PC-3 (cell line): Measurements from ENCODE around the gene SCN7A. TPM values are rescaled to one million over a fixed set of nuclear protein-coding genes. Genes with fewer than 3 reads are reported as not detected.

Experiments
- ATAC-seq: fragments of 200-7000 bp; cut with Tn5 transposase; 2 replicates; pipeline ENCODE4 v1.9.1; 2020; ENCODE audit warnings: mild to moderate bottlenecking, moderate library complexity
- BruUV-seq: library from RNA; stranded (reverse); fragments of 400-500 nt; replicated peaks from 2 replicates; lab custom pipeline; 2021; lab: Mats Ljungman, UMichigan
- CTCF ChIA-PET: fragments of 300-600 bp; sonication (Branson Sonifier 250); formaldehyde crosslinking; loops from one replicate; lab custom pipeline; 2022; ENCODE audit warnings: antibody characterized with exemption; lab: Charles Lee
- POLR2A ChIA-PET: fragments of 300-600 bp; sonication (Branson Sonifier 250); formaldehyde crosslinking; loops from one replicate; lab custom pipeline; 2022; ENCODE audit warnings: antibody characterized with exemption; ENCODE audit not compliant: unreplicated experiment; lab: Charles Lee
- DNase-seq: peaks from one replicate; pipeline ENCODE4 v3.0.0-alpha.2; 2015
- H2AFZ ChIP-seq: fragments of 300-600 bp; sonication (generic); 2 replicates; pipeline ENCODE4 v1.6.0; 2016; ENCODE audit warnings: antibody characterized with exemption, low read length
- H3F3A ChIP-seq: fragments of 300-600 bp; sonication (generic); one replicate; pipeline ENCODE4 v1.6.0; 2017; ENCODE audit warnings: antibody characterized with exemption, low read length, control low read depth, mild to moderate bottlenecking; ENCODE audit not compliant: unreplicated experiment
- H3K27ac ChIP-seq: fragments of 300-600 bp; sonication (generic); 2 replicates; pipeline ENCODE4 v1.5.1; 2016; ENCODE audit warnings: mild to moderate bottlenecking, low read length
- H3K27me3 ChIP-seq: fragments of 300-600 bp; sonication (generic); 2 replicates; pipeline ENCODE4 v1.6.1; 2016; ENCODE audit warnings: low read length, mixed read lengths
- H3K36me3 ChIP-seq: fragments of 300-600 bp; sonication (generic); 2 replicates; pipeline ENCODE4 v1.6.1; 2016; ENCODE audit warnings: low read depth, mixed run types, low read length, mixed read lengths
- H3K4me1 ChIP-seq: fragments of 300-600 bp; sonication (generic); 2 replicates; pipeline ENCODE4 v1.5.1; 2016; ENCODE audit warnings: low read length; ENCODE audit not compliant: insufficient read depth
- H3K4me2 ChIP-seq: fragments of 300-600 bp; sonication (generic); 2 replicates; pipeline ENCODE4 v1.6.0; 2016; ENCODE audit warnings: low read length
- H3K4me3 ChIP-seq: fragments of 300-600 bp; sonication (generic); 2 replicates; pipeline ENCODE4 v1.5.1; 2016; ENCODE audit warnings: mild to moderate bottlenecking, low read length, mixed read lengths
- H3K79me2 ChIP-seq: fragments of 300-600 bp; sonication (generic); 2 replicates; pipeline ENCODE4 v1.6.1; 2017; ENCODE audit warnings: low read length, mixed read lengths
- H3K9ac ChIP-seq: fragments of 300-600 bp; sonication (generic); 2 replicates; pipeline ENCODE4 v1.6.0; 2016; ENCODE audit warnings: mild to moderate bottlenecking, low read length
- H3K9me2 ChIP-seq: fragments of 300-600 bp; sonication (generic); replicated peaks from 2 replicates; pipeline ENCODE4 v1.6.1; 2016; ENCODE audit warnings: mixed run types, low read length, mixed read lengths
- H3K9me3 ChIP-seq: fragments of 300-600 bp; sonication (generic); 2 replicates; pipeline ENCODE4 v1.6.1; 2016; ENCODE audit warnings: low read length, mixed read lengths
- H4K20me1 ChIP-seq: fragments of 300-600 bp; sonication (generic); 2 replicates; pipeline ENCODE4 v1.6.1; 2016; ENCODE audit warnings: low read length, mixed read lengths
- CTCF ChIP-seq: fragments of 300-600 bp; sonication (generic); conservative IDR thresholded peaks from 2 replicates; pipeline ENCODE4 v1.5.1; 2017; ENCODE audit warnings: antibody characterized with exemption, low read depth, mild to moderate bottlenecking, low read length
- EZH2 ChIP-seq: fragments of 300-600 bp; sonication (generic); IDR thresholded peaks from one replicate; pipeline ENCODE4 v1.6.1; 2017; ENCODE audit warnings: antibody characterized with exemption, mild to moderate bottlenecking, low read length; ENCODE audit not compliant: unreplicated experiment
- EZH2phosphoT487 ChIP-seq: fragments of 300-600 bp; sonication (generic); IDR thresholded peaks from 2 replicates; pipeline ENCODE4 v1.6.1; 2018; ENCODE audit warnings: mild to moderate bottlenecking, antibody characterized with exemption, low read length, borderline replicate concordance
- intact Hi-C: fragments of 100-400 bp; cut with micrococcal nuclease; formaldehyde crosslinking; loops from 2 replicates; pipeline ENCODE4 v1.9.0; 2023
- total RNA-seq: library from RNA; depleted of rRNA; stranded (reverse); fragments of >200 nt; gene quantifications from 2 replicates; pipeline ENCODE4 v1.2.3, GENCODE V29; 2014

Gene SCN7A
- total RNA-seq, 1 experiment from 2014 or later = not detected

- Histone ChIP-seq H3K9ac (no peak overlapping the region), H3K4me1 (no peaks in the 10 kb centered on the region), H3K4me2 (no peak overlapping the region), H3K9me2 (no peaks in the 10 kb centered on the region), H3K27me3 (no peaks in the 10 kb centered on the region), H3K9me3 (no peaks in the 10 kb centered on the region), H3F3A (no peaks in the 10 kb centered on the region), H3K27ac (no peak overlapping the region), H3K79me2 (no peaks in the 10 kb centered on the region), H2AFZ (no peak overlapping the region), H3K36me3 (no peaks in the 10 kb centered on the region), H4K20me1 (no peaks in the 10 kb centered on the region), H3K4me3 (no peak overlapping the region)
- ChIA-PET POLR2A (no interaction called here), CTCF (interaction anchor here (0.6 to 0.8 kb wide), 4 partner anchors 42 to 240 kb away, joined by 3 to 6 read pairs (median 5); partner anchors contain the start of gene SCN9A)
- no TSS peak for BruUV-seq
- no peak for TF ChIP-seq EZH2
- peak; percentile 44 for TF ChIP-seq CTCF
- intact Hi-C loops = loop anchor here (2.0 kb wide), 1 partner anchor 33 kb away; no protein-coding TSS in a partner anchor
- peak; percentile 72 for DNase-seq
- ATAC-seq = 0 out of 2 replicates have a peak, but pooled peaks have one; percentile 43
These were observed 76.4 kb downstream of the SCN7A start for GRCh38 chr2:166417669-166418068.

- no peaks in the 10 kb centered on the region for H3K36me3 ChIP-seq
- H3K9me3 ChIP-seq = no peaks in the 10 kb centered on the region
- no peaks in the 10 kb centered on the region for H3K79me2 ChIP-seq
- no peak overlapping the region for H3K4me3 ChIP-seq
- no peak for ATAC-seq
- no peak overlapping the region for H3K27ac ChIP-seq
- no TSS peak for BruUV-seq
- intact Hi-C loops = no loop called here
- H4K20me1 ChIP-seq = no peaks in the 10 kb centered on the region
- no peak overlapping the region for H3K4me2 ChIP-seq
- H3K4me1 ChIP-seq = peaks cover 18% of the 10 kb centered on the region
- no peaks in the 10 kb centered on the region for H3F3A ChIP-seq
- ChIA-PET POLR2A (no interaction called here), CTCF (no interaction called here)
- TF ChIP-seq EZH2phosphoT487 = no peak
- no peak for TF ChIP-seq CTCF
- no peak for TF ChIP-seq EZH2
- no peak for DNase-seq
- H3K9ac ChIP-seq = no peak overlapping the region
- H3K27me3 ChIP-seq = no peaks in the 10 kb centered on the region
- H2AFZ ChIP-seq = no peak overlapping the region
- H3K9me2 ChIP-seq = no peaks in the 10 kb centered on the region
These were observed 80.8 kb downstream of the SCN7A start for GRCh38 chr2:166413255-166413654.

GRCh38 chr2:166411473-166412230, 82.4 kb downstream of the SCN7A start:
- ChIA-PET POLR2A (no interaction called here), CTCF (no interaction called here)
- Histone ChIP-seq H3K9me3 (no peaks in the 10 kb centered on the region), H3K79me2 (no peaks in the 10 kb centered on the region), H3K27me3 (no peaks in the 10 kb centered on the region), H3K9me2 (no peaks in the 10 kb centered on the region), H3K27ac (peak overlapping the region; percentile 31), H3K4me1 (peaks cover 18% of the 10 kb centered on the region), H3K36me3 (no peaks in the 10 kb centered on the region), H3K4me2 (peak overlapping the region; percentile 45), H4K20me1 (no peaks in the 10 kb centered on the region), H3F3A (no peaks in the 10 kb centered on the region), H3K9ac (no peak overlapping the region), H2AFZ (no peak overlapping the region), H3K4me3 (no peak overlapping the region)
- TF ChIP-seq EZH2phosphoT487 (no peak), EZH2 (no peak), CTCF (no peak)
- DNase-seq (no peak), ATAC-seq (peak; percentile 27)
- intact Hi-C loops = no loop called here
- BruUV-seq = TSS peak; percentile 97
